ENCODE measurements around the gene ZNF524.

ZNF524 gene

DNA sequence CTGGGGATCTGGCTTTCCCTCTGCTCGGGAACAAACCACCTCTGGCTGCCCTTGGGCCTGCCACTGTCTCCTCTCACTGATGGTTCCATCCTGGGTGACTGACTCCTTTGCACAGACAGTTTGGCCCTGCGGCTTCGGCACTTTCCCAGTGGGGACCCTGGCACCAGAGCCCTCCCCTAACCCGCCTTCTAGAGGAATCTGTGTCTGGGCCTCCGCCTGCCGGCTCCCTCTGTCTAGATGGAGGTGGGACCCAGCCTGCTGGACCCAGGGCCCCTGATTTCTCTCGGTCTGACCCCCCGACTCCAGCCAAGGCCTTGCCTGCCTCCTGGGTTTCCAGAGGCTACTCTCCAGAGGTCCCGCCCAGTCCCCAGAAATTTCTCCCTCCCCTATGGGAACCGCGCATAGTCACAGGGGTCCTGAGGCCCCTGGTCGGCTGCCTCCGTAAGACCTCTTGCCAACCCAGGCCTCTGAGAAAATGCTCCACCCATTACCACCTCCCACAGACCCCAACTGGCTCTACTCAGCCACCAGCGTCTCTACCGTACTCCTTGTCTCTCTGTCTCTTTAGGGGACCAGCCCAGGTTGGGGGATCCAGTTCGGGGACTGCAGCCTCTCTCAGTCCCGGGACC is 50.6 kb downstream of the ZNF524 start:
- peaks cover under 1% of the 10 kb centered on the region; the same call in 1 of the 2 replicates for H4K20me1 ChIP-seq (ENCODE audit: insufficient read depth, low read length)
- H2AFZ ChIP-seq (ENCODE audit: low read length): no peak overlapping the region

DNA sequence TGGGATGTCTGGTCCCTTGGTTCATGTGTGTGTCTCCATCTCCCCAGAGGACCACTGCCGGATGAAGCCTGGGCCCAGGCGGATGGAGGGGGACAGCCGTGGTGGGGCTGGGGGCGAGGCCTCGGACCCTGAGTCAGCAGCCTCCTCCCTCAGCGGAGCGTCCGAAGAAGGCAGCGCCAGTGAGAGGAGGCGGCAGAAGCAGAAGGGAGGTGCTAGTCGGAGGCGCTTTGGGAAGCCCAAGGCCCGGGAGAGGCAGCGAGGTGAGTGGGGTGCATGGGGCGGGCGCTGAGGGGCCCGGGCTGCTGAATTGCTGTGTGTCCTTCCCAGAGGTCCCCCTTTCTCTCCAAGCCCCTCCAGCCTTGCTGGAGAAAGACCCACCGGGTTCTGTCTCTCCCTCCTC is 51.1 kb downstream of the ZNF524 start:
- Histone ChIP-seq H2AFZ (ENCODE audit: low read length) (no peak overlapping the region), H3K9ac (ENCODE audit: low read length) (no peak overlapping the region), H3K27me3 (replicated peaks; ENCODE audit: insufficient read depth, low read length) (no peaks in the 10 kb centered on the region), H3K36me3 (replicated peaks; ENCODE audit: insufficient read depth, low read length) (no peaks in the 10 kb centered on the region), H3K4me2 (ENCODE audit: low read depth, low read length) (no peak overlapping the region), H3K4me1 (ENCODE audit: low read length) (0 out of 2 replicates have a peak, but pooled peaks cover 3% of the 10 kb centered on the region), H3K4me3 (ENCODE audit: low read length) (no peak overlapping the region), H3K9me2 (replicated peaks; ENCODE audit: insufficient read depth, low read length) (no peaks in the 10 kb centered on the region), H3F3A (ENCODE audit: insufficient read depth, low read length) (peaks cover 10% of the 10 kb centered on the region), H3K79me2 (ENCODE audit: low read length) (peaks cover 13% of the 10 kb centered on the region), H3K9me3 (replicated peaks; ENCODE audit: insufficient read depth, low read length) (no peaks in the 10 kb centered on the region), H4K20me1 (ENCODE audit: insufficient read depth, low read length) (peaks cover 6% of the 10 kb centered on the region; the same call in 1 of the 2 replicates), H3K27ac (ENCODE audit: low read length) (no peak overlapping the region)
- no peak for DNase-seq
- TF ChIP-seq EZH2 (optimal IDR thresholded peaks at IDR 0.05; ENCODE audit: low read depth, low read length): no peak
- TF ChIP-seq, protein P1, sequence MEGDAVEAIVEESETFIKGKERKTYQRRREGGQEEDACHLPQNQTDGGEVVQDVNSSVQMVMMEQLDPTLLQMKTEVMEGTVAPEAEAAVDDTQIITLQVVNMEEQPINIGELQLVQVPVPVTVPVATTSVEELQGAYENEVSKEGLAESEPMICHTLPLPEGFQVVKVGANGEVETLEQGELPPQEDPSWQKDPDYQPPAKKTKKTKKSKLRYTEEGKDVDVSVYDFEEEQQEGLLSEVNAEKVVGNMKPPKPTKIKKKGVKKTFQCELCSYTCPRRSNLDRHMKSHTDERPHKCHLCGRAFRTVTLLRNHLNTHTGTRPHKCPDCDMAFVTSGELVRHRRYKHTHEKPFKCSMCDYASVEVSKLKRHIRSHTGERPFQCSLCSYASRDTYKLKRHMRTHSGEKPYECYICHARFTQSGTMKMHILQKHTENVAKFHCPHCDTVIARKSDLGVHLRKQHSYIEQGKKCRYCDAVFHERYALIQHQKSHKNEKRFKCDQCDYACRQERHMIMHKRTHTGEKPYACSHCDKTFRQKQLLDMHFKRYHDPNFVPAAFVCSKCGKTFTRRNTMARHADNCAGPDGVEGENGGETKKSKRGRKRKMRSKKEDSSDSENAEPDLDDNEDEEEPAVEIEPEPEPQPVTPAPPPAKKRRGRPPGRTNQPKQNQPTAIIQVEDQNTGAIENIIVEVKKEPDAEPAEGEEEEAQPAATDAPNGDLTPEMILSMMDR (IDR thresholded peaks at IDR 0.05; ENCODE audit: low read length): no peak
- no peak for TF ChIP-seq EZH2phosphoT487 (IDR thresholded peaks at IDR 0.05; ENCODE audit: low read length)

More for the DNA sequence above, 50.6 kb downstream of the ZNF524 start:
- peaks cover 10% of the 10 kb centered on the region for H3F3A ChIP-seq (ENCODE audit: insufficient read depth, low read length)
- DNase-seq: no peak
- H3K27me3 ChIP-seq (replicated peaks; ENCODE audit: insufficient read depth, low read length): no peaks in the 10 kb centered on the region
- H3K36me3 ChIP-seq (replicated peaks; ENCODE audit: insufficient read depth, low read length): no peaks in the 10 kb centered on the region
- H3K9me2 ChIP-seq (replicated peaks; ENCODE audit: insufficient read depth, low read length): no peaks in the 10 kb centered on the region
- no peaks in the 10 kb centered on the region for H3K9me3 ChIP-seq (replicated peaks; ENCODE audit: insufficient read depth, low read length)
- no peak overlapping the region for H3K4me2 ChIP-seq (ENCODE audit: low read depth, low read length)
- peaks cover 9% of the 10 kb centered on the region for H3K79me2 ChIP-seq (ENCODE audit: low read length)
- H3K27ac ChIP-seq (ENCODE audit: low read length): no peak overlapping the region
- no peak overlapping the region for H3K4me3 ChIP-seq (ENCODE audit: low read length)
- H3K4me1 ChIP-seq (ENCODE audit: low read length): no peaks in the 10 kb centered on the region
- TF ChIP-seq, protein P1 (IDR thresholded peaks at IDR 0.05; ENCODE audit: low read length): no peak
- TF ChIP-seq EZH2phosphoT487 (IDR thresholded peaks at IDR 0.05; ENCODE audit: low read length): no peak
- TF ChIP-seq EZH2 (optimal IDR thresholded peaks at IDR 0.05; ENCODE audit: low read depth, low read length): no peak
- H3K9ac ChIP-seq (ENCODE audit: low read length): no peak overlapping the region

DNA sequence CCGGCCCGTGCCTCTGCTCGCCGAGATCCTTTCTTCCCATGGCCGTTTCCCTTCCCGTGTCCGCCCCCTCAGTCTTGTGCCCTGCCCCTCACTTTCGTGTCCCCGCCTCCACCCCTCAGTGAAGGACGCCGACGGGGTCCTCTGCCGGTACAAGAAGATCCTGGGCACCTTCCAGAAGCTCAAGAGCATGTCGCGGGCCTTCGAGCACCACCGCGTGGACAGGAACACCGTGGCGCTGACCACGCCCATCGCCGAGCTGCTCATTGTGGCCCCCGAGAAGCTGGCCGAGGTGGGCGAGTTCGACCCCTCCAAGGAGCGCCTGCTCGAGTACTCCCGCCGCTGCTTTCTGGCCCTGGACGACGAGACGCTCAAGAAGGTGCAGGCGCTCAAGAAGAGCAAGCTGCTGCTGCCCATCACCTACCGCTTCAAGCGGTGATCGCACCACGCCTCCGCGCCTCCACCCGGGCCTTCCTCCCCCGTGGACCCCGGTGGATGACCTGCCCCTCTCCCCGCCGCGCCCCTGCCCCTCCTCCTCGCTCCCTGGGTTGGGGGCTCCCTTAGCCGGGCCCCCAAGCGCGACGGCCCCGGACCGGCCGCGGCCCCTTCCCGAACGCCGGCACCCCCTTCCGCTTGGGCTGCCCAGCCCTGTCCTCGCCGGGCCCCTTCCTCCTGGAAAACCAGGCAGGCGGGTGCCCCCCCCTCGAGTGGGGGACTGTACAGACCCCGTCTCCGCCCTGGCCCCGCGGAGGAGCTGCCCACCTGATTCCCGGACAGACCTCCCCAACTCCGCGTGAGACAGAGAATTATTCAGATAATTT is 52.4 kb downstream of the ZNF524 start:
- peaks cover 19% of the 10 kb centered on the region for H4K20me1 ChIP-seq (ENCODE audit: insufficient read depth, low read length)
- H3K36me3 ChIP-seq (replicated peaks; ENCODE audit: insufficient read depth, low read length): no peaks in the 10 kb centered on the region
- no peak overlapping the region for H3K4me2 ChIP-seq (ENCODE audit: low read depth, low read length)

More for the DNA sequence above, 52.4 kb downstream of the ZNF524 start:
- H3F3A ChIP-seq (ENCODE audit: insufficient read depth, low read length): peaks cover 5% of the 10 kb centered on the region; the same call in 1 of the 2 replicates
- H3K9me3 ChIP-seq (replicated peaks; ENCODE audit: insufficient read depth, low read length): no peaks in the 10 kb centered on the region
- no peak for DNase-seq
- no peak overlapping the region for H3K4me3 ChIP-seq (ENCODE audit: low read length)
- peaks cover 16% of the 10 kb centered on the region; the same call in 1 of the 2 replicates for H3K4me1 ChIP-seq (ENCODE audit: low read length)
- no peaks in the 10 kb centered on the region for H3K27me3 ChIP-seq (replicated peaks; ENCODE audit: insufficient read depth, low read length)
- H3K9me2 ChIP-seq (replicated peaks; ENCODE audit: insufficient read depth, low read length): no peaks in the 10 kb centered on the region
- peaks cover 26% of the 10 kb centered on the region for H3K79me2 ChIP-seq (ENCODE audit: low read length)
- H2AFZ ChIP-seq (ENCODE audit: low read length): no peak overlapping the region
- no peak overlapping the region for H3K9ac ChIP-seq (ENCODE audit: low read length)
- TF ChIP-seq, protein P1 (IDR thresholded peaks at IDR 0.05; ENCODE audit: low read length): no peak
- no peak for TF ChIP-seq EZH2phosphoT487 (IDR thresholded peaks at IDR 0.05; ENCODE audit: low read length)
- TF ChIP-seq EZH2 (optimal IDR thresholded peaks at IDR 0.05; ENCODE audit: low read depth, low read length): no peak
- no peak overlapping the region for H3K27ac ChIP-seq (ENCODE audit: low read length)
